ENCODE results near the gene ZNF467. TPM values are rescaled to one million over a fixed set of nuclear protein-coding genes. Genes with fewer than 3 reads are reported as not detected.

The ZNF467 gene
- total RNA-seq, 1 donor from 2014 or later: 0.17 TPM

DNA sequence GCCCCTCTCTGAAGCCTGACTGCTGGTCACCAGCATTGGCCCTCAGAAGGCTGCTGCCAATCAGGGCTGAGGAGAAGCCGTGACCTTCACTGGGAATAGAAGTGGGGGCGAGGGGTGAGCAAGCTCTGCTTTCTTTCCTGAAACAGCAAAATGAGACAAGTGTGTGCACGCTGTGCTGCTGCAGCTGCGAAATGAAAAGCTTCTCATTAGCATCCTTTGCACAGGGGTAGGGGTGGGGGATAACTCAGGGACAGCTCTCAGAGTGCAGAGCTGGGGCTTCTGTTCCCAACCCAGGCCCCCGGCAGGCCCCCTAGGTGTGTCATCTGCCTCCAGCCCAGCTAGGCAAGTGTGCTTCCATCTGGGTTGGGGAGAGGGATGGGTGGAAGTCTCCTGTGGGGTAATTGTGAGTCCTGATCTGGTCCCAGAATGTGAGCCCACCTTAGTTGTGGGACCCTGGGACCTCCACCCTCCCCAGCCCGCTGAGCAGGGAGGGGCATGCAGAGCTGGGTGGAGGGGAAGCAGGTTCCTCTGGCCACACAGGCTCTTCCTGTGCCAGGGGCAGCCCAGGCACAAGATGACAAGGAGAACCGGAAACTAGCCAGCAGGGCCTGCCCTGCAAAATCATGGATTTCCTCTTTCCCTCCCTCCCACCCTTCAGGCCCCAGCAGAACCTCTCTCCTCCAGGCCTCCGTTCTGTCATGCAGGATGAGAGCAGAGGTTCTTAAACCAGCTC, 22.2 kb downstream of the ZNF467 start:
- DNase-seq (ENCODE audit: low spot score): no peak
- TF ChIP-seq EZH2phosphoT487 (IDR thresholded peaks at IDR 0.05) (no peak), EZH2 (IDR thresholded peaks at IDR 0.05) (no peak)
- TF ChIP-seq, protein P1, sequence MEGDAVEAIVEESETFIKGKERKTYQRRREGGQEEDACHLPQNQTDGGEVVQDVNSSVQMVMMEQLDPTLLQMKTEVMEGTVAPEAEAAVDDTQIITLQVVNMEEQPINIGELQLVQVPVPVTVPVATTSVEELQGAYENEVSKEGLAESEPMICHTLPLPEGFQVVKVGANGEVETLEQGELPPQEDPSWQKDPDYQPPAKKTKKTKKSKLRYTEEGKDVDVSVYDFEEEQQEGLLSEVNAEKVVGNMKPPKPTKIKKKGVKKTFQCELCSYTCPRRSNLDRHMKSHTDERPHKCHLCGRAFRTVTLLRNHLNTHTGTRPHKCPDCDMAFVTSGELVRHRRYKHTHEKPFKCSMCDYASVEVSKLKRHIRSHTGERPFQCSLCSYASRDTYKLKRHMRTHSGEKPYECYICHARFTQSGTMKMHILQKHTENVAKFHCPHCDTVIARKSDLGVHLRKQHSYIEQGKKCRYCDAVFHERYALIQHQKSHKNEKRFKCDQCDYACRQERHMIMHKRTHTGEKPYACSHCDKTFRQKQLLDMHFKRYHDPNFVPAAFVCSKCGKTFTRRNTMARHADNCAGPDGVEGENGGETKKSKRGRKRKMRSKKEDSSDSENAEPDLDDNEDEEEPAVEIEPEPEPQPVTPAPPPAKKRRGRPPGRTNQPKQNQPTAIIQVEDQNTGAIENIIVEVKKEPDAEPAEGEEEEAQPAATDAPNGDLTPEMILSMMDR (IDR thresholded peaks at IDR 0.05): no peak
- no peak overlapping the region for H3K9ac ChIP-seq
- H3K9me3 Mint-ChIP-seq: peaks cover 5% of the 10 kb centered on the region
- no peaks in the 10 kb centered on the region for H3K27me3 ChIP-seq
- H2AFZ ChIP-seq (replicated peaks): no peak overlapping the region
- no peaks in the 10 kb centered on the region for H3K36me3 Mint-ChIP-seq
- no peaks in the 10 kb centered on the region for H4K20me1 ChIP-seq (ENCODE audit: low read depth)
- no peaks in the 10 kb centered on the region for H3F3A ChIP-seq (ENCODE audit: low read depth)
- H3K9me3 ChIP-seq (ENCODE audit: low read depth): no peaks in the 10 kb centered on the region
- H3K27ac Mint-ChIP-seq: peak overlapping the region; percentile 46
- no peak overlapping the region for H3K27ac ChIP-seq
- no peak overlapping the region for H3K4me2 ChIP-seq
- peaks cover 57% of the 10 kb centered on the region for H3K4me1 Mint-ChIP-seq
- peaks cover 8% of the 10 kb centered on the region for H3K4me1 ChIP-seq
- H3K4me3 Mint-ChIP-seq: no peak overlapping the region
- H3K79me2 ChIP-seq (ENCODE audit: low read depth): no peaks in the 10 kb centered on the region
- H3K36me3 ChIP-seq: no peaks in the 10 kb centered on the region
- H3K4me3 ChIP-seq: no peak overlapping the region
- H3K27me3 Mint-ChIP-seq (ENCODE audit: insufficient read depth, low read depth): peaks cover 10% of the 10 kb centered on the region

DNA sequence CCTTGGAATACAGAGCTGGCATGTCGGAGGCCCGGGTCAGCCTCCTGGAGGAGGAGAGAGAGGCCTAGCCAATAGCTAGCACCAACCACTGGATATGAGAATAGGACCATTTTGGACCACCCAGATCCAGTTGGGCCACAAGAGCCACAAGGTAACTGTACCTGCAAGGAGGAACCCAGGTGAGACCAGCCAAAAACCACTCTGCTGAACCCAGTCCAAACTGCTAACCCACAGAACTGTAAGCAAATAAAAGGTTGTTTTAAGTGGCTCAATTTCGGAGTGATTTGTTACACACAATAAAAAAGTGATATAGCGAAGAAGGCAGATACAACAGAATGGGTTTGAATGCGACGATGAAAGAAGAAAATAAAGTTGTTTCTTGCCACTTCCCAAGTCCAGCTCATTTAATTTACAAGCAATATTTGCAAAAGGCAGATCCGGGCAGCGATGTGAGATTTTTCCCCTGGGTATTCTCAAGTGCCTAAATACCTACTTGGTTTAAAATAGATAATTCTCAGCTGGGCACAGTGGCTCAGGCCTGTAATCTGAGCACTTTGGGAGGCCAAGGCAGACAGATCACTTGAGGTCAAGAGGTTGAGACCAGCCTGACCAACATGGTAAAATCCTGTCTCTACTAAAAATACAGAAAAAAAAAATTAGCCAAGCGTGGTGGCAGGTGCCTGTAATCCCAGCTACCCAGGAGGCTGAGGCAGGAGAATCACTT, 23.1 kb downstream of the ZNF467 start:
- TF ChIP-seq EZH2phosphoT487 (IDR thresholded peaks at IDR 0.05): no peak
- TF ChIP-seq, protein P1 (IDR thresholded peaks at IDR 0.05): no peak
- no peak for TF ChIP-seq EZH2 (IDR thresholded peaks at IDR 0.05)
- no peak overlapping the region for H2AFZ ChIP-seq (replicated peaks)
- Mint-ChIP-seq H3K27me3 (ENCODE audit: insufficient read depth, low read depth) (peaks cover 11% of the 10 kb centered on the region), H3K4me1 (peaks cover 57% of the 10 kb centered on the region), H3K4me3 (no peak overlapping the region), H3K27ac (peak overlapping the region; percentile 78), H3K36me3 (no peaks in the 10 kb centered on the region), H3K9me3 (peaks cover 5% of the 10 kb centered on the region)
- H3K27ac ChIP-seq: no peak overlapping the region
- no peak for DNase-seq (ENCODE audit: low spot score)
- no peaks in the 10 kb centered on the region for H3K27me3 ChIP-seq
- no peaks in the 10 kb centered on the region for H3K9me3 ChIP-seq (ENCODE audit: low read depth)
- no peaks in the 10 kb centered on the region for H4K20me1 ChIP-seq (ENCODE audit: low read depth)
- H3K4me2 ChIP-seq: no peak overlapping the region
- H3K4me1 ChIP-seq: peaks cover 8% of the 10 kb centered on the region
- no peaks in the 10 kb centered on the region for H3K79me2 ChIP-seq (ENCODE audit: low read depth)
- H3K4me3 ChIP-seq: no peak overlapping the region
- H3K36me3 ChIP-seq: no peaks in the 10 kb centered on the region
- no peak overlapping the region for H3K9ac ChIP-seq
- no peaks in the 10 kb centered on the region for H3F3A ChIP-seq (ENCODE audit: low read depth)

DNA sequence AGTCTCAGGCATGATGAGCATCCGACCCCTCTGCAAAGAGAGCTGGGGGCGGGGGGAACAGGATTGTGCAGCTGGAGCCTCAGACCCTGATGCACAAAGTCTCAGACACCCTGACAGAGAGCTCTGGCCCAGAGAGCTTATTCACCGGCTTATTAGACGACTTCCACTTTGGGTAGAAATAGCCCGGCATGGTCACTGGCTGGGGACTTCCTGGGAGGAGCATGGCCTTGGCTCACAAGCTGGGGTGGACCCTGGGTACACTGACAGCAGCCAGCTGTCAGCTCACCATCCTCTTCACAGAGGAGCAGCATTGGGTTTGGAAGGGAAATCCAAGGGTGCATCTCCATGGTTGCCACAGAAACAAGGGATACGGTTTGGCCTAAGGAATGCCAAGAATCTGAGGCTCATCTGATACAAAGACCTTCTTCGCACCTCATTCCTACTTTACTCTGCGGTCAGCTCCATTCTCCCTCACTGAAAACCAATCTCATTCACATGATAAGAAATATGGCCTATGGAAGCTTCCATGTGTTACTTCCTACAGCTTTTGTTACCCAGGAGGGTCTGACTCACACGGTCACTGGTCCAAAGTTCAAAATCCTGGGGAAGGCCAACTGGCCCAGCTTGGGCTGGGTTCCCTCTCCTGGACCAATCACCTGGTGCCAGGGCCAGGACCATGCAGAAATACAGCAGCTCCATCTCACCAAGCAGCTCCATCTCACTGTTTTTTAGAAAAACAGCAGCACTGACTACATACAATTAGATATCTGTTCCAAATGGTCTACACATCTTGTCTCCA, 25.1 kb downstream of the ZNF467 start:
- Histone ChIP-seq H3K4me2 (no peak overlapping the region), H3K9ac (no peak overlapping the region), H3K79me2 (ENCODE audit: low read depth) (no peaks in the 10 kb centered on the region), H3K27ac (no peak overlapping the region), H3F3A (ENCODE audit: low read depth) (no peaks in the 10 kb centered on the region), H4K20me1 (ENCODE audit: low read depth) (no peaks in the 10 kb centered on the region), H3K36me3 (no peaks in the 10 kb centered on the region), H3K9me3 (ENCODE audit: low read depth) (no peaks in the 10 kb centered on the region), H2AFZ (replicated peaks) (no peak overlapping the region), H3K4me3 (no peak overlapping the region), H3K27me3 (peaks cover 7% of the 10 kb centered on the region), H3K4me1 (peaks cover 8% of the 10 kb centered on the region)
- H3K36me3 Mint-ChIP-seq: no peaks in the 10 kb centered on the region
- H3K9me3 Mint-ChIP-seq: peaks cover 5% of the 10 kb centered on the region
- peaks cover 46% of the 10 kb centered on the region for H3K4me1 Mint-ChIP-seq
- H3K4me3 Mint-ChIP-seq: no peak overlapping the region
- H3K27ac Mint-ChIP-seq: no peak overlapping the region
- DNase-seq (ENCODE audit: low spot score): peak; percentile 47
- TF ChIP-seq EZH2phosphoT487 (IDR thresholded peaks at IDR 0.05) (no peak), EZH2 (IDR thresholded peaks at IDR 0.05) (no peak)
- TF ChIP-seq, protein P1 (IDR thresholded peaks at IDR 0.05): no peak
- peaks cover 8% of the 10 kb centered on the region for H3K27me3 Mint-ChIP-seq (ENCODE audit: insufficient read depth, low read depth)
